AG09319 (cell line): ENCODE results near the gene BLTP2.

Experiments used
- DNase-seq: peaks from one replicate; pipeline ENCODE4 v3.0.0-alpha.2; 2010; ENCODE audit warnings: low read depth; ENCODE audit errors: extremely low read depth
- CTCF ChIP-seq: IDR thresholded peaks from 2 replicates; pipeline ENCODE4 v1.5.1; 2011; ENCODE audit warnings: low read depth, mild to moderate bottlenecking, inconsistent platforms, low read length, moderate library complexity

Gene BLTP2

DNA sequence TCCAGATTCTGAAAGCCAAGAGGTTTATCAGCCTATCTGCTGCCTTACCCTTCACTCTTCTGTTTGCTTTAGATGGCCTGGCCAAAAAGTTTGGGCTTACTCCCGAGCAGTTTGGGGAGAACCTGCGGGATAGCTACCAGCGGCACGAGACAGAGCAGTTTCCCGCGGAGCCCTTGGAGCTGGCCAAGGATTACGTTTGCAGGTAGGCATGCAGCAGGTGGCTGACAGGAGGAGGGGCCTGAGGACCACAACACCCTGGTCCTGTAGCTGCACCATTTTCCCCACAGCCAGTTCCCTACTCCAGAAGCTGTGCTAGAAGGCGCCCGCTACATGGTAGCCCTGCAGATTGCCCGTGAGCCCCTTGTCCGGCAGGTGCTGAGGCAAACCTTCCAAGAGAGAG lies 37.7 kb upstream of the BLTP2 start:
- DNase-seq, result no peak
- no peak for TF ChIP-seq CTCF

DNA sequence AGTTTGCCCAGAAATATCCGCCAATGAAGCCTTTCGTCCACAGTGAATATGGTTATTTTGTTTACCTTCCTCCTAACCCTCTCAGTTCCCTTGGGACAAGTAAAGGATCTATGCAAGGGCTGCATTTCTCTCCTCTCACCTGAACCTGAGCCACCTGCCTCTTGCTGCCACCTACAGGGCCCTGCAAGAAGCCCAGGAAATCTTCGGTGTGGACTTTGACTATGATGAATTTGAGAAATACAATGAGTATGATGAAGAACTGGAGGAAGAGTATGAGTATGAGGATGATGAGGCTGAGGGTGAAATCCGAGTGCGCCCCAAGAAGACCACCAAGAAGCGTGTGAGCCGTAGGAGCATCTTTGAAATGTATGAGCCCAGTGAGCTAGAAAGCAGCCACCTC lies 31.0 kb upstream of the BLTP2 start:
- no peak for DNase-seq
- no peak; the same call in 1 of the 2 replicates for TF ChIP-seq CTCF

DNA sequence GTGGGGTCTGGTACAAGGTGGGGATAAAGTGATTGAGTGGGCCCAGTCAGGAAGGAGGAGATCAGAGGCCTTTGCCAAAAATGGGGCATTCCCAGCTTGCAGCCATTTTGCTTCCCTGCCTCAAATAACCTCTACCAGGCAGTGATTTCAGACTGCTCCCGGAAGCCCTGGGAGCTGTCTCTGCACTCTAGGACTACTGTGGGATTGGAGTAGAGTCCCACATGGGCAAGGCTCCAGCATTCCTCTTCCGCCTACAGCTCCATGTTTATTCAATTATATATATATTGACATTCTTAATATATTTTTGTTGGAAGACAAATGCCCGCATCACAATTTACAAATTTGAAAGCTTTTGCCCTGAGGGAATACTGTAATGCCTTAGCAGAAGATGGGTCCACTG lies 30.5 kb upstream of the BLTP2 start:
- no peak for DNase-seq
- TF ChIP-seq CTCF, result no peak

DNA sequence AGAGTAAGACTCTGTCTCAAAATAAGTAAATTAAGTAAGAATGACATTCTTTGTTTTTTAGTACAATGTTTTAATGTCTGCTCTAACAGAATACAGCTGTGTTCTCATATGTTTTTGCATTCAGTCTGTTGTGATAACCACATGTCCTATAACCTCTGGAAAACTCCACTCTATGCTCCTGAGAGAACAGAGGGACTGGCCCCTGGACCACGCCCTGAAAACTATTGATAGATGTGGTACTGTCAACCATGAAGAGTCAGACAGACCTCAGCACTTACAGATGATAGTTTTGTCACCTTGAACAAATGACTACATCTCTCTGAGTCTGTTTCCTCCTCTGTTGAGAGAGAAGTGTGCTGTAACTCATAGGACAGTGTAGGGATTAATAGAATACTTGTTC lies 25.0 kb upstream of the BLTP2 start:
- TF ChIP-seq CTCF, result no peak
- DNase-seq, result no peak

- no peak for DNase-seq
- TF ChIP-seq CTCF, result no peak
These were observed 22.9 kb upstream of the BLTP2 start for GRCh38 chr17:28667870-28668269.

DNA sequence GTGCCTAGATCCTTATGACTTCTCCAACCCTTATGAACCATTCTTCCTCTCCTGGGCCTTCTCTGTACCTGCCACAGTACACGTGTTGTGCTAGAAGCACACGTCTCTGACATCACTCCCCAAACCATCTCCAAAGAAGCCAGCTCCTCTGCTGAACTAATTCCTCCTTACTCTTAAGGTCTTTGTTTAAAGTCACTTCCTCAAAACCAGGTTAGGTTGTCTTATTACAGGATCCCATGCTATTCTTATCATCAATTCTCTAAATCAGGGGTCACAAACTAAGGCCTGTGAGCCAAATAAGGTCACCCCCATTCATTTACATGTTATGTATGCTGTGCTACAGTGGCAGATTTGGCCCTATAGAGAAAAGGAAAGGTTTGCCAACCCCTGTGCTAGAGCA lies 21.0 kb upstream of the BLTP2 start:
- DNase-seq, result no peak
- no peak for TF ChIP-seq CTCF

DNA sequence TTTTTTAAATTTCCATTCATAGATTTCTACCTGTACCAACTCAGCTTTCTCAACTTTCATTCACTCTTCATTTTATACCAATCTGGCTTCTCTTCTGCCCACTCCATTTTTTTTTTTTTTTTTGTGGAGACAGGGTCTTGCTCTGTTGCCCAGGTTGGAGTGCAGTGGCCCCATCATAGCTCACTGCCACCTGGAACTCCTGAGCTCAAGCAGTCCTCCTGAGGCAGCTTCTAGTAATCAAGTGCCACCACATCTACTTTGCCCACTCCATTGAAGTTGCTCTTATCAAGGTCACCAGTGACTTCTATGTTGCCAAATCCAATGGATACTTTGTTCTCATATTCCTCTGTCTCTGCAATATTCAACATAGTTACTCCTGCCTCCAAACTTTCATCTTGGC lies 18.8 kb upstream of the BLTP2 start:
- TF ChIP-seq CTCF, result no peak
- no peak for DNase-seq
